Activated CD4-positive, alpha-beta T cell treated with anti-CD3 and anti-CD28 coated beads, Interleukin-2, amount 50 U/mL, for 48 hours (primary cell): ENCODE results near the gene RBM20.
A peak's percentile ranks its signal among the peaks of the same experiment; 100 is the strongest.

Experiments
- DNase-seq, 2 experiments: peaks; one replicate each; pipeline ENCODE4 v3.0.0-alpha.2; 2020

RBM20 gene

DNA sequence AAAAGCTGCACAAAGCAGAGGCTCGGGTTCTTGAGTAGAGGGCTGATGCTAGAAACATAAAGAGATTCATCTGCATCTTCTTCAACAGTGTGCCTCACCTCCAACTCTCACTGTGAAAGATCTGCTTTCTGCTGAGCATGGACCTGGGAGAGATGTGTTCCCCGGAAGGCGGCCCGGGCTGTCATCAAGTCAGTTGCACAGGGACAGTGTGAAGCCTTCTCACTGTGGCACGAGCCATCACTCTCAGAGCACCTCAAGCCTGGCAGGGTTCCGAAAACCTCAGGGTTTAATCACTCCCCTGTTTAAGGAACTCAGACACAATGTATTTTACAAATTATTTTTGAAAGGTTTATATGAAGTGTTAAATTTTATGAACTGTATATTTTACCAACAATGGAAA, 98.7 kb downstream of the RBM20 start:
- DNase-seq = no peak

GRCh38 chr10:110744782-110745181, 100.6 kb downstream of the RBM20 start:
- no peak for DNase-seq

DNA sequence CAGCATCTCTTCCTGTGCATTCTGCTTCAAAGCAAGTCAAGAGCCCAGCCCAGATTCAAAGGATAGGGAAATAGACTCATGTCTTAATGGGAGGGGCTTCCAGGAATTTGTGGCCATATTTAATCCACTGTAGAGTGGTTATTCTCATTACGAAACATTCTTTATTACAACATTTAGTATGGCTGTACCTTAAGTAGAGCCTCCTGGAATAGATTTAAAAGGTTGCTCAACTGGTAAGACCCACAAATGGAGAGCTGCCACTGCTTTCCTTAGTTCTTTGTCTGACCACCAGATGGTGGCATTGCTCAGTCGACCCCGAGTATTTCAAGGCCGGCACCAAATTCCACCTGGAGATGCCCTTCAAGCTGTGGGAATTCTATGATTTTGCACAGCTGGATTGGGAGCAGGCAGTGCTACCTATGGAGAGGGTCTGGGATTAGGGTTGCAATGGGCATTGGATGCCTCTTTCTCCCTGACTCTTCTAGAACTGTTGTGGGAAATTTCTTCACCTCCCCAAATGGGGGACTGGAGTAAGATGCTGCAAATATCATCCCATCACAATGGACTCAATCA, 102.2 kb downstream of the RBM20 start:
- DNase-seq = peak; percentile 33 to 56

DNA sequence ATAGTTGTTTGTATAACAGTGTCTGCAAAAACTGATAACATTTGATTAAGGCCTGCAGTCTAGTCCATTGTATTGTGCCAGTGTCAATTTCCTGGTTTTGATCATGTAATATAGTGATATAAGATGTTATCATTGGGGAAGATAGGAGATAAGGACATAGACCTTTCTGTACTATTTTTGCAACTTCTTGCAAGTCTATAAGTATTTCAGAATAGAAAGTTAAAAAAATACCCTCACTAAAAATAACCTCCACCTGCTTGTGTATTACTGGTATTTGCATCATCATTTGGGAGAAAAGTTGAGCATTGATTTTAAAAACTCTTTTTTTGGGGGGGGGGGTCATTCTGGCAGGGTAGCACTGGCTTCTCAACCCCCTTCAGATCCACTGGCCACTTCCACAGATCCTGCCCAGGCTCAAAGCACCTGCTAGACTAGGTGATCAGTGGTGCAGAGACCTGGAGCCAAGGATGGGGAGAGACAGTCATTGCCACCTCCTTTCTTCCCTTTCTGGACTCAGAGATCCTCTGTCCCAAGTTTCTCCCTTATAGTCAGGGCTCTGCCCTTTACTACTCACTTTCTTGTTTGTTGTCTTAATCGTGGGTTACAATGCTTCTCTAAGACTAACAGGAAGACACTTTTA, 103.0 kb downstream of the RBM20 start:
- no peak for DNase-seq

GRCh38 chr10:110747609-110748464, 103.7 kb downstream of the RBM20 start:
- no peak for DNase-seq

DNA sequence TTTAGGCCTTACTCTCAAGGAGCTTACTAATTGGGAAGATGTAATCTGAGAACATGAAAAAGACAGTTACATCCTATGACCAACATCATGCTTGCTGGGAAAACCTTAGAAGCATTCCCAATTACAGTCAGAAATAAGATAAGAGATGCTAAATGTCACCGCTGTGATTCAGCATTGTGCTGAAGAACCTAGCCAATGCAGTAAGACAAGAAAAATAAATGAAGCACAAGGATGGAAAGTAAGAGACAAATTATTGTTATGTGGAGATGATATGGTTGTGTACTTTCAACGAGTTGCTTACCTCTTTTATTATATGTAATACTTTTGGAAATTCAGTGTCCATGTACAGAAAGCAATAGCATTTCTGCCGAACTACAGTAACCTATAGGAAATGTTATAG, 104.8 kb downstream of the RBM20 start:
- DNase-seq = no peak

GRCh38 chr10:110750931-110751330, 106.8 kb downstream of the RBM20 start:
- no peak for DNase-seq

DNA sequence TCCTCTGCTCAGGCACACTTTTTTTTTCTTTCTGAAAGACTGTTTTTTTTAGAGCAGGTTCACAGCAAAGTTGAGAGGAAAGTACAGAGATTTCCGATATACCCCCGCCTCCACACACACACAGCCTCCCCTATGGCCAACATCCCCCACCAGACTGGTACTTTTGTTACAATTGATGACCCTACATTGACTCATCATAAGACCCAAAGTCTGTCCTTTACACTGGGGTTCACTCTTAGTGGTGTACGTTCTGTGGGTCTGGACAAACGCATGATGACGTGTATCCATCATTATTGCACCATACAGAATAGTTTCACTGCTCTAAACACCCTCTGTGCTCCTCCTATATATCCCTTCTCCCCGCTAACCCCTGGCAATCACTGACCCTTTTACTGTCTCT, 107.7 kb downstream of the RBM20 start:
- DNase-seq = no peak

GRCh38 chr10:110753462-110753861, 109.3 kb downstream of the RBM20 start:
- DNase-seq = no peak

DNA sequence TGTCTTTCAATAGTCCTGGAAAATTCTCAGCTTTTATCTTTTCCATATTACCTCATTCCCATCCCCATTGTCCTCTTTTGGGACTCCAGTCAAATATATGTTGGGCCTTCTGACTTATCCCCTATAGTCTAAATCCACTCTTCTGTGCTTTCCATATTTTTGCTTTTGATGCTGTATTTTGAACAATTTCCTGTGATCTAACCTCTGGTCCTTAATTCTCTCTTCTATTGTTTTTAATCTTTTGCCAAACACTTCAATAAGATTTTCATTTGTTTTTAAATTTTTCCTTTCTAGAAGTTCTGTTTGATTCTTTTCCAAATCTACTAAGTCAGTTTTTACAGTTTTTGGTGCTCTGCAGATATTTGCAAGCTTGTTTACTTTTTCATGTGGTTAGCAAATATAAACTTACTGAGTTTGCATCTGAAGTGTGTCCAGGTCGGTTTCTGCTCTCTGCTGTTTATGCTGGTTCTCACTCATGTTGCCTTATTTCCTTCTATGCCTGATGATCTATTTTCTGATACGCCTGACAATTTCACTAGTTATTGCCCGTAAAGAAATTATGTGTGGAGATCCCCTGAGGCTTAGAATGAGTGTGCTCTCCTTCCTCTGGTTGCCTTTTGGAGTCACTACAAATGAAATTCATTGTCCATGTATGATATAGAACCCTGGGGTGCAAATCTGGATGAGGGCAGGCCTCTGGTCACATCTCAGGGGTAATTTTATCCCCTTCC, 110.4 kb downstream of the RBM20 start:
- no peak for DNase-seq

DNA sequence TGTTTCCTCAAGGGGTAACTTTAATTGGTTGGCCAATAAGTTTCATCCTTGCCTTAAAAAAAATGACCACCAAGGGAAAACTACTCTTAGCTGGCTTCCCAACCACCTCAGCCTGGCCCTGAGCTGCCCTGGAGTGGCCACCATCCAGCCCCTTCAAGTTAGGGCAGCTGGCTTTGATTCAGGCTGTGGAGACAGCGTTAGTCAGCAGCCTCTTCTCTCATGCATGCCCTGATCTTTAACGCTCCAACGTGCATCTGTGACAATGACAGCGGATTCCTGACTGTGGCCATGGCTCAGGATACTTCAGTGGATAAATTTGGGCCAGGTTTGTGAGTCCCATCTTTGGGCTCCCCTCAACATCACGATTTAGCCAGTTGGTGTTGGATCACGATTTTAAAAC, 111.6 kb downstream of the RBM20 start:
- no peak for DNase-seq

DNA sequence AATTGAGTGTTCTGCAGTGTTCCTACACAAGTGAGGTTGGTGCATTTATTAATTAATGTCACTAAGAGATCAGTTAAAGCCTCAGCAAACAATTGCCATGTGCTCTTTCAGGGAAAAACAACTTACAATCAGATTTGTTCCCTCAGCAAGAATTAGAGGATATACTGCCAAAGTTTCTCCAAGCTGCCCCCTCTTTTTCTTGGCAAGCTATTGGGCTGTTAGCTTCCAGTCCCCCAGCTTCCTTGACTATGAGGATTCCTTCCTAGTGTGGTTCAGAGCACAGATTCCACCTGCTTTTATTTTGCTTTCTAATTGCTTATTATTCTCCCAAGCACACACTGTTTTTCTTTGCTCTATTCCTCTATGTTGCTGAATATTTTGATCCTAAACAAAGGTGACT, 112.7 kb downstream of the RBM20 start:
- no peak for DNase-seq

DNA sequence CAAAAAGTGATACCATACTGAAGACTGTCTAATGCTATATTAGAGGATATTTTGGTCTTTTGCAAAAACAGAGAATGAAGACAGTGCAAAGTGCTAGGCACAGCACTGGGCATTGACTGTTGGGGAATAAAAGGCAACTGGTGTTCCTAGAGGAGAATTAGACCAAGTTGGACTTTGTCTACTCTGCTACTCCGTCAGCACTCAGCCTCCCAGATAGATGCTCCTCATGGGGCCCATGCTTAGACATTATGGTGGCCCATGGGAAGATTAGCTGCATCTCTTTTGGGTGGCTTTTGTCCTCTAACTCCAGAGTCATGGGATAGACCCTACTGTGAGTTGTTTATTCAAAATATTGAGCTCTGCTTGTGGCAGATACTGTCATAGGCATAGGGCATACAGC, 113.5 kb downstream of the RBM20 start:
- DNase-seq = no peak

- DNase-seq = no peak
Observed at GRCh38 chr10:110758128-110758765, 114.1 kb downstream of the RBM20 start.

DNA sequence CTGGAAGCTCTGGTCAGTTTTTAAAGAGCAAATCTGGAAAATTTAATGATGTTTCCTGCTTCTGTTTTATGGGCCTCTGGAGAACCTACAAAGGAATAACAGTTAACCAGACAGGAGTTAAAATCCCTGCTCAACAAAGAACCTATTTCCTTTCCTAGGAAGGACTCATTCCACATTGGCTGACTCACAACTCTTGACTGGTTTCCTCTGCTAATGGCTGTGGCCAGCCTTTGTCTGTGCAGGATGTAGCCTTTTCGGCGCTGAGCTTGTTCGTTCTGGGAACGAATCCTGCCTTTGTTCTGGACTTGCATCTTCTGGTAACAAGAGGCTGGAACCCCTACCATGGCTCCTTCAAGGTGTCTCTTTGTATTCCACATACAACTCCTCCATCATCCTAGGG, 114.8 kb downstream of the RBM20 start:
- DNase-seq = no peak

- no peak for DNase-seq
Observed at GRCh38 chr10:110759523-110759922, 115.4 kb downstream of the RBM20 start.

DNA sequence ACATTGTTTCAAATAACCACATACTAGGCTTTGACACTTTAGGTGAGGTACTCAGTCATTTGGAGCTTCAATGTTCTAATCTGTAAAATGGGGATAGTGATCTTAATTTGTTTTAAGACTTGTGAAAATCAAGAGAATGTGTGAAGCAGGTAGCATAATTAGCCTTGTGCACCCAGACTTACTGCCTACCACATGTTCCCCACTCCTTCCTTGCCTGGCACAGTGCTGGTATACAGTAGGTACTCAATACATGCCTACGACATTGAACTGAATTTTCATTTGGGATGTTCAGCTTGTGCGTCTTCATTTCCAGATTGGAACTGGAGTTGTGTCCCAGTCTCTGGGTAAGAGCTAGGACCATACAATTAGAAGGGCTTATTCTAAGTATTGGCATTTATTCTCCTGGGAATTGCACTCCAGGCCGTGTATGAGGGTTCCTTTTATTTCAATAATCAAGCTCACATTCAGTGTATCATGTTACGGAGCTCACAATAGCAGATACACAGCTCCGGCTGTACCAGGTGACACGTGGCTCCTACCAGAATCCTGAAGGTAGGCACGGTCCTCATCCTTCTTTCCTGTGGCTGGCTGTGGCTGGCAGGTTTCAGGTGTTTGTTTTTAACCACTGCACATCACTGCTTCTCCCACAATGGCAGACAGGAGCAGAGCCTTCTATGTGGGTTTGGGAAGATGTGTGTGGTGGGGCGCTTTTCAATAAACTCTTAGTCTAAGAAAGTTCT, 118.1 kb downstream of the RBM20 start:
- no peak for DNase-seq

GRCh38 chr10:110762849-110763211, 118.7 kb downstream of the RBM20 start:
- no peak for DNase-seq

DNA sequence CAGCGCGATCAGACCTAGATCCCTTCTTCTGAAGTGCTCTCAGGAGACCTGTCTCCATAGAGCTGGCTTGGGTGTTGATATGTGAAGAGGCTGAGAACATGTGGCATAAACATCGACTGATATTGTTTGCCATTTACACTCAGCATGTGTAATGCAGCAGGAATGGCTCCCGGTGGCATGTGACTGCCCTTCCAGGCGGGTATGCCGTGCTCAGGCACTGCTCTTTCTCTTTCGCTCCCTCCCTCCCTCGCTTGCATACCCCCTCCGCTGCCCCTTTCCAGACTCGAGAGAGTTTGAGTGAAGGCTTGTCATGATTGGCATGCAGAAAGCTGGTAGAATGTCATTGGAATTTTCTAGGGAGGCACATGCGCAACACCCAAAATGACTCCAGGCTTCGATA, 120.2 kb downstream of the RBM20 start:
- no peak for DNase-seq

DNA sequence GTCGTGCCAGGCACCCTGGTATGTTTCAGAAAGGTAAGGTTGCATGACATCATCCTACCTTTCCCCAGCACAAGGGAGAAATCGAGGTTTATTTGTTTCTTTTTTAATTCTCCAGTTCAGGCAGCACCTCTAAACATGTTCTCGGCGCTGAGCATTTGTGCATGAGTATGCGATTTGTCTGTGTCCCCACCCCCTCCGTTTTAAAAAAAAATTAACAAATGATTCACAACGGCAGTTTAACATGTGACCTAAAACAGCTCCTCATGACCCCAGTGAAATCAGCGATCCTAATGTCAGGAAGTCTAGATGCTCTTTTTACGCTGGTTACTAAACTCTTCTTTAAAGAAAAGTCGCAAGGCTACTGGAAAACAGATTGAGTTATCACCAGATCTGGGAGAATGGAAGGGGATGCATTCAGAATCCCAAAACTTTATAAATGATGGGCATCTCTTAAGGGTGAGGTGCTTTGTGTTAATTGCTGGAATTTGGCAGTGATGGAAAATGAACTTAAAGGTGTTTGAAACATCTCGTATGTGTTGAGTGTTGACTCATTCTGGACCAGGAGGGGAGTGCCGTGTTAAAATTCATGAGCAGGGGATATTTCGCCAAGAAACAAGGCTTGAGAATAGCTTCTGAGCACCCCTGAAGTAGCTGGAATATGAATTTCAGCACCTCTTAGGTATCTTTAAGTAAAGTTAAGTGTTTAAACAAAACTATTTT, 120.8 kb downstream of the RBM20 start:
- DNase-seq = no peak

DNA sequence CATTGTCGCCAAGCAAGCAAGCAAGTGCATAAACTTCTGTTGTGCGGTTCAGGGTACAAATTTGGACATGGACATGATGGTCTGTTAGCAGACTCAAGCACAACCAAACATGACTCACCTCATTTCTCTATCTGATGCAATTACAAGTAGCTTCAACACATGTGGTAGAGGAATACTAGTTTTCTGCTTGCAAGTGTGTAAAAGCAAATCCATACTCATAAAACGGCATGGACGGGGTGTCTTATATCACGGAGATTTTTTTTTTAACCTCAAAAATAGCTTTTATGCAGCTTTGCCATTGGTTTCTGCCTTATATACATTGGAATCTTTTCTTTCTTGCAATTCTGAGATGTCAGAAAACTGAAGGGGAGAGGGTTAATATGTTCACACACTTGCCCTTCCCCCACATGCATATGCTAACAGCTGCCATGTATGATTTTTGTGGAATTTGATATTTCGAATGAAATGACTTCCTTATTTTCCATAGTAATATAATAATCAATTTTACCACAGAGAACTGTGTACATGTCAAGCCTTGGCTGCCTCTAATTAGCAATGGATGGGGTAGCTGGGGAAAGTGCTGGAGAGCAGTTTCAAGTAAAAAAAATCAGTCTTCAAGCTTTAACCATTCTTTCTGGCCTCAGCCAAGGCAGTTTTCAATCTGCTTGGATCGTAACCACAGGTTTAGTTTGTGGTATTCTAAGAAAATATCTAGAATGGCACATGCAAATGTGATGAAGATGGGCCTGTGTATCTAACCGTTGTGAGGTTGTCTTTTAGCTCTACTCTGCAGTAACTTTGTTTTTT, 121.6 kb downstream of the RBM20 start:
- DNase-seq = no peak
